Aorta (tissue), 5 donors: Measurements from ENCODE around the gene COQ10A. TPM values are rescaled to one million over a fixed set of nuclear protein-coding genes. Genes with fewer than 3 reads are reported as not detected.

Source experiments
- ATAC-seq: fragments of 200-7000 bp; cut with Tn5 transposase; one replicate; pipeline ENCODE4 v1.9.1; 2022; ENCODE audit warnings: moderate library complexity; ENCODE audit not compliant: low FRiP score
- DNase-seq, 2 donors: peaks; one replicate each; pipeline ENCODE4 v3.0.0-alpha.2; 2020
- H3K27ac ChIP-seq, 2 donors: one replicate each; pipeline ENCODE4 v1.5.1; 2013; ENCODE audit warnings: low read length in 2 of 2, mild to moderate bottlenecking in 2 of 2, moderate library complexity in 2 of 2, control low read depth in 1 of 2, inconsistent platforms in 1 of 2, low read depth in 1 of 2
- H3K27me3 ChIP-seq, 2 donors: one replicate each; pipeline ENCODE4 v1.6.1; 2013; ENCODE audit warnings: control low read depth in 1 of 2, low read length in 1 of 2, mild to moderate bottlenecking in 1 of 2, moderate library complexity in 1 of 2; ENCODE audit not compliant: insufficient read depth in 2 of 2, control insufficient read depth in 1 of 2
- H3K36me3 ChIP-seq, 2 donors: one replicate each; pipeline ENCODE4 v1.6.1; 2013; ENCODE audit warnings: control low read depth in 1 of 2, low read length in 1 of 2, mild to moderate bottlenecking in 1 of 2; ENCODE audit not compliant: insufficient read depth in 2 of 2, control insufficient read depth in 1 of 2
- H3K4me1 ChIP-seq, 2 donors: one replicate each; pipeline ENCODE4 v1.6.1; 2013; ENCODE audit warnings: low read length in 2 of 2, control low read depth in 1 of 2, mild to moderate bottlenecking in 1 of 2, moderate library complexity in 1 of 2; ENCODE audit not compliant: insufficient read depth in 2 of 2, control insufficient read depth in 1 of 2
- H3K4me3 ChIP-seq, 2 donors: one replicate each; pipeline ENCODE4 v1.5.1; 2013; ENCODE audit warnings: low read length in 2 of 2, control low read depth in 1 of 2, mild to moderate bottlenecking in 1 of 2
- H3K9me3 ChIP-seq: one replicate; pipeline ENCODE4 v1.6.1; 2013; ENCODE audit warnings: mild to moderate bottlenecking, low read length; ENCODE audit not compliant: control insufficient read depth
- WGBS, 2 donors: extraction: QIAGEN DNeasy Blood & Tissue Kit; methylation state at CpG; one replicate each; pipeline ENCODE4 v1.1.7; 2013; 5-methylcytosine and 5-hydroxymethylcytosine counted together
- intact Hi-C, 2 donors: fragments of 100-400 bp; cut with DNase I; formaldehyde crosslinking; loops; one replicate each; pipeline versions ENCODE4 v1.14.2 to v1.15.0; 2022
- polyA plus RNA-seq, 2 donors: library from polyadenylated mRNA; stranded (reverse); fragments of 200-250 nt; gene quantifications; one replicate each; pipeline ENCODE4 v1.2.3, GENCODE V29; 2013
- total RNA-seq, 2 donors: library from RNA; stranded (reverse); fragmentation: NEBNext Ultra II Directional; extraction: Animal tissue kit (Norgen Biotek cat#: 25700); gene quantifications; one replicate each; pipeline ENCODE4 v1.2.1, GENCODE V29; 2021
- donor health status: healthy with polysubstance abuse.
- donor health status: Bipolar disorder and iron deficiency.
- donor health status: DM: no; HTN: no; CAD: no.
- donor health status: DM: no; HTN: no; CAD: no.
- donor health status: DM: yes; HTN: yes; CAD: no.

The COQ10A gene
- total and polyA plus RNA-seq, 4 donors, result 11.1 to 18.9 (median 11.5) TPM

DNA sequence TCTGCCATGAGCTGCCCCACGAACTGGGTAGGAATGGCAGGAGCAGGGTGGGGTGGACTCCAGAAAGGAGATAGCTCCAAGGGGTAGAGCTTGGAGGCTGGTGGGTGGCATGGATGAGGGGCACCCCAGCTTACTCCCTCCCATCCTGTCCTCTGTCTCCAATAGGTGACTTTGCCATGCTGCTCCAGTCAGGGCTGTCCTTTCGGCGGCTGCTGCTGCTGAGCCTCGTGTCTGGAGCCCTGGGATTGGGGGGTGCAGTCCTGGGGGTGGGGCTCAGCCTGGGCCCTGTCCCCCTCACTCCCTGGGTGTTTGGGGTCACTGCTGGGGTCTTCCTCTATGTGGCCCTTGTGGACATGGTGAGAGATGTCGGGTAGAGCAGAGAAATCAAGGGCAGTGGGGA, 29.8 kb upstream of the COQ10A start:
- 50 to 58% methylated on average over 5 of the region's 5 CpGs for WGBS, 2 donors

DNA sequence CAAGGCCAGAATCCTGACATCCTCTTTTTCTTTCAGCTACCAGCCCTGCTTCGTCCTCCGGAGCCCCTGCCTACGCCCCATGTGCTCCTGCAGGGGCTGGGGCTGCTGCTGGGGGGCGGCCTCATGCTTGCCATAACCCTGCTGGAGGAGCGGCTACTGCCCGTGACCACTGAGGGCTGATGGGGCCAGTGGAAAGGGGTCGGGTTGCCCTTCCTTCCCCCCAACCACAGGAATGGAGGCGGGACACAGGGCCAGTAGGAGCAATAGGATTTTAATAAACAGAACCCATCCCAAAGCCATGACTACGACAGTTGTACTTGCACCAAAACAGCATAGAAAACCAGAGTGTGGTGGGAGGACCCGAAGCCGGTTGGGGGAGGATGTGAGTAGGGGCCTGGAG, 29.2 kb upstream of the COQ10A start:
- no peak for DNase-seq
- WGBS, 2 donors, result 65 to 78% methylated on average over 11 of the region's 11 CpGs
- intact Hi-C loops, result no loop called here
- no peaks in the 10 kb centered on the region for H3K9me3 ChIP-seq
- no peak overlapping the region for H3K4me3 ChIP-seq
- no peaks in the 10 kb centered on the region for H3K4me1 ChIP-seq
- H3K27ac ChIP-seq, result no peak overlapping the region
- no peak for ATAC-seq
- H3K27me3 ChIP-seq, result no peaks in the 10 kb centered on the region
- peaks cover 0 to 5% of the 10 kb centered on the region in 2 donors for H3K36me3 ChIP-seq

More for the DNA sequence above, 29.8 kb upstream of the COQ10A start:
- Histone ChIP-seq H3K9me3 (no peaks in the 10 kb centered on the region), H3K27me3 (no peaks in the 10 kb centered on the region), H3K36me3 (peaks cover 0 to 4% of the 10 kb centered on the region in 2 donors), H3K4me3 (no peak overlapping the region), H3K4me1 (no peaks in the 10 kb centered on the region), H3K27ac (no peak overlapping the region)
- intact Hi-C loops, result no loop called here
- no peak for DNase-seq
- ATAC-seq, result peak; percentile 10

DNA sequence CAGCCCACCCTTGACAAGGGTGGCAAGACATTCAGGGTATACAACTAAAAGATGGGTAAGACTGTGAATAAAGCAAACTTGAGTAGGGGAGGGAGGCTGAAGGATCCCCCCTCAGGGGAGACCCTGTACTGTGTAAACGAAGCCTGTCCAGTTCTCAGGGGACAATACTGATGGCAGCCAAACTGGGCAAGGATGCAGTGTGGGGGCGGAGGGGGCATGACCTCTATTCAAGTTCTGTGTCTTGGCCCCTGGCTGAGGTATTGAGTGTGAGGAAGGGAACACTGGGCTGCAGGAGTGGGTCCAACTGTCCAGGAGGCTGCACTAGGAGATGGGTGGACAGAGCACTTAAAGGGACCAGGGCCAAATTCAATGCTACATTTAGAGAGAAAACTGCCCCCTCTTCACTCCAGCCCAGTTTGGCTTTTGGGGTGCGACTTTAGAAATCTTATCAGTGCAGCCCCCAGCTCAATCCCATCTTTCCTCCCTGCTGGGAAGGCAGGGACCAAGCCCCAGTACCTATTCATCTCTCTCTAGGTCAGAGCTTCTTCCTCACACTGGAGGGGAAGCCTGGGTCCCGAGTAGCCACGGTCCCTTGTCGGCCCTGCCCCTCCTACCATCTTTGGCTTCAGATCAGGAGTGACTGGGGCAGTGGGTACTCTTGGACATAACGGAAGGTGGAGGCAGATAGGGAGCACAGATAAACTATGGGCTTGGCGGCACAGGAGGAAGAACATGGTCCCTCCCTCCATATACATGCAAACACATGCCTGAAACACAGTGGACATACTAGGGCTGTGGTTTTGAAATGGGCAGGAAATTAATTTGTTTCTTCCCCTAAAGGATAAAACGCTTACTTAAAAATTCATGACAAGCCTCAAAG, 25.1 kb upstream of the COQ10A start:
- H3K36me3 ChIP-seq, result peaks cover 0 to 20% of the 10 kb centered on the region in 2 donors
- intact Hi-C loops, result no loop called here
- 73 to 80% methylated on average over 9 of the region's 9 CpGs for WGBS, 2 donors
- H3K27me3 ChIP-seq, result no peaks in the 10 kb centered on the region
- no peaks in the 10 kb centered on the region for H3K9me3 ChIP-seq
- H3K27ac ChIP-seq, result no peak overlapping the region
- DNase-seq (no peak), ATAC-seq (no peak)
- H3K4me1 ChIP-seq, result no peaks in the 10 kb centered on the region
- H3K4me3 ChIP-seq, result no peak overlapping the region

DNA sequence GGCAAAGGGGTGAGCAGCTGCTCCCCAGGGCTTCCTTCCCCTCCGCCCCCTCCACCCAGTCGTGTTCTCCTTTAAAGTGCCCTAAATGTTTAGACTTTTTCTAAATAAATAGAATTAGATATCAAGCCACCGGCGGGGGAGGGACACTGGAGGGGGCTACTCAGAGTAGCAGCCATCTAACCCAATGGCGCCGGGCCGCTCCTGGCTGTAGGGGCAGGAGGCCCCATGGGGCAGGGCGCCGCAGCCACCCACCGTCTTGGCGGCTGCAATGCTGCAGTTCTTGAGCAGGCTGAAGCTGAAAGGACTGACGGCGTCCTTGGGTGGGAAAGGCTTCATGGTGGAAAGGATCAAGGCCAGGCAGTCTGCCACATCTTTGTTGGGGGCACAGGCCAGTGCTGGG, 23.8 kb upstream of the COQ10A start:
- Histone ChIP-seq H3K9me3 (no peaks in the 10 kb centered on the region), H3K36me3 (peaks cover 0 to 27% of the 10 kb centered on the region in 2 donors), H3K27me3 (no peaks in the 10 kb centered on the region), H3K27ac (no peak overlapping the region), H3K4me1 (no peaks in the 10 kb centered on the region), H3K4me3 (no peak overlapping the region)
- intact Hi-C loops, result no loop called here
- WGBS, 2 donors, result 87 to 90% methylated on average over 13 of the region's 13 CpGs
- ATAC-seq (no peak), DNase-seq (no peak)

DNA sequence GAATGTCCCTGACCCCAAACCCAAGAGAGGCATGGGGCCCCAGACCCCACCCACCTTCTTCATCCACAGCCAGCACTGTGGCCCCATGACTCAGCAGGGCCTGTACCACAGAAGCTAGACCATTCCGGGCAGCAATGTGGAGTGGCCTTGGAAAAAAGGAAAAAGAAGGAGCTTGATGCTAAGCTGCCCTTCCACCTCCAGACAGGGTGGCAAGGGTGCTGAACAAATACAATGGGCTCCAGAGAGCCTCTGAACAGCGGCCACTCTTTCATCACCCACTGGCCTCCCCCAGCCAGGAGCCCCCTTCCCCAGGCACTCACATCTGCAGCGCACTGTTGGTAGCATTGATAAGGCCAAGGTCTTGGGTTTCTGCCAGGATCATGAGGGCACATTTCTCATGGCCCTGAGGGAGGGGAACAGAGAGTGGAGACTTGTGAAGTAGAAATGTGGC, 23.0 kb upstream of the COQ10A start:
- DNase-seq (no peak), ATAC-seq (no peak)
- Histone ChIP-seq H3K27me3 (no peaks in the 10 kb centered on the region), H3K27ac (no peak overlapping the region), H3K4me3 (no peak overlapping the region), H3K36me3 (peaks cover 0 to 29% of the 10 kb centered on the region in 2 donors), H3K4me1 (no peaks in the 10 kb centered on the region), H3K9me3 (no peaks in the 10 kb centered on the region)
- intact Hi-C loops, result no loop called here
- WGBS, 2 donors, result 35 to 44% methylated on average over 3 of the region's 3 CpGs

DNA sequence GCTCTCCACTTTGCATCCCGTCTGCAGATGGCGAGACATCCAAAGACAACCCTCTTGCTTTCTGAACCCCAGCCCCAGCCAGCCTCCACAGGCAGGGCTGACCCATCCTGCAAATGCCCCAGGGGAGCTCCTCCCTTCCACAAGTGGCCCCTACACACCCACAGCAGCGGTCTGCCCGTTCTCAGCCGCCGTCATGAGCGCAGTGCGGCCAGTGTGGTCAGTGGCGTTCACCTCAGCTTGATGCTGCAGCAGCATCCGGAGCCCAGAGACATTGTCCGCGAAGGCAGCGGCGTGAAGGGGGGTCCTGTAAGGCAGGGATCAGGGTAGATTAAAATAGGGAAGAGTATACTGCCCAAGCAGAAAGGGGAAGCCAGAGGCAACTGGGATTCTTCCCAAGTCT, 22.2 kb upstream of the COQ10A start:
- peaks cover 0 to 32% of the 10 kb centered on the region in 2 donors for H3K36me3 ChIP-seq
- H3K27me3 ChIP-seq, result no peaks in the 10 kb centered on the region
- no peak overlapping the region for H3K27ac ChIP-seq
- WGBS, 2 donors, result 90 to 92% methylated on average over 14 of the region's 14 CpGs
- no peak for ATAC-seq
- H3K4me1 ChIP-seq, result no peaks in the 10 kb centered on the region
- intact Hi-C loops, result no loop called here
- no peaks in the 10 kb centered on the region for H3K9me3 ChIP-seq
- no peak overlapping the region for H3K4me3 ChIP-seq
- no peak for DNase-seq

DNA sequence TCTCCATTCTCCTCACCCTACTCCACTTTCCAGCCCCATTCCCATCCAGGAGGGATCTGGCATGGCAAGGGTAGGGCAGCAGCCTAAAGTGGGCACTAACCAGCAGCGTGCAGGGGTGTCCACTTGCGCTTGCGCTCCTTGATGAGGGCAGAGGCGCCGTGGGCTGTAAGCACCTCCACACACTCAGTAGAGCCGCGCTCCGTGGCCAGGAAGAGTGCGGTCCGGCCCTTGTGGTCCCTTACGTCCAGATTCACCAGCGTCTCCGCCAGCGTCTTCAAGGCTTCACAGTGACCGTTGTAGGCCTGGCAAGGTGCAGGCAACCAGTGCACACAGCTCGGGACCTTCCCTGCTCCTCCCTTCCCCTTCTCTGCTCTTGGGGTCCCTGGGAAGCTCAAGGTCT, 18.8 kb upstream of the COQ10A start:
- no peaks in the 10 kb centered on the region for H3K27me3 ChIP-seq
- DNase-seq (peak in 1 of 2 donors; percentile 30), ATAC-seq (no peak)
- H3K9me3 ChIP-seq, result no peaks in the 10 kb centered on the region
- H3K4me1 ChIP-seq, result no peaks in the 10 kb centered on the region
- peaks cover 0 to 36% of the 10 kb centered on the region in 2 donors for H3K36me3 ChIP-seq
- no peak overlapping the region for H3K27ac ChIP-seq
- intact Hi-C loops, result no loop called here
- H3K4me3 ChIP-seq, result no peak overlapping the region
- 91 to 93% methylated on average over 16 of the region's 16 CpGs for WGBS, 2 donors

DNA sequence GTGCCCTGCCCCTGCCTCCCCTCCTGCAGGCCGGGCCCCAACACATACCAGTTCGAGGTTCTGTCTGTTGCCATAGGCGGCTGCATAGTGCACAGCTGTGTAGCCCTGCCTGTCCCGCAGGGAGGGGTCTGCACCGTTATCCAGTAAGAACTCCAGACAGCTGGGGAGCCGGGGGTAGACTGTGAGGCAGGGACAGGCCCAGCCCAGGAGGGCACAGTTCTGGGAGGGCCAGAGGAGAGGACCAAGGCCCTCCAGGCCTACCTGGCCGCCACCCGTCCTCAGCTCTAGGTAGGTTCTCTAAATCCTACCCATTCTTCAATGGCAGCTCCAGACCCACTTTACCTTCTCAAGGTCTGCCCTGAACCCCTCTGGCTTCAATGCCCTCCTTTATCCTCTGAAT, 18.0 kb upstream of the COQ10A start:
- Histone ChIP-seq H3K4me3 (no peak overlapping the region), H3K27ac (no peak overlapping the region), H3K9me3 (no peaks in the 10 kb centered on the region), H3K27me3 (no peaks in the 10 kb centered on the region), H3K36me3 (peaks cover 0 to 38% of the 10 kb centered on the region in 2 donors), H3K4me1 (no peaks in the 10 kb centered on the region)
- WGBS, 2 donors, result 90 to 96% methylated on average over 8 of the region's 8 CpGs
- ATAC-seq (no peak), DNase-seq (no peak)
- intact Hi-C loops, result no loop called here

DNA sequence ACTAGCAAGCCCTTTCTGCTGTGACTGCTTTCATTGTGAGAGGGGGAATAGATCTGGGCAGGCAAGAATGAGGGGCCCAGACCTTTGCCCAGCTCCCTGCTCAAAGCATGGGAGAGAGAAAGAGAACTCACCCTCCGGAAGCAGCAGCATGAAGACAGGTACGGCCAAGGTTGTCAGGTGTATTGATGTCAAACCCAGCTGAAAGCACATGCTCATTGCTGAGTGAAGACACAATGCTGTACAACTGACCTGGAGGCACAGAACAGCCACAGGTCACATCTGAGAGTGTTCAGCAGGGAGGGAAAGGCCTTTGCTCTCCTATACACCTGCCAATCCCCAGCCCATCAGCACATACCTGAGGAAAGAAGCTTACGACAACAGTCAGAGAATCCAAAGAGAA, 14.1 kb upstream of the COQ10A start:
- intact Hi-C loops, result no loop called here
- H3K9me3 ChIP-seq, result no peaks in the 10 kb centered on the region
- H3K27me3 ChIP-seq, result no peaks in the 10 kb centered on the region
- no peak for DNase-seq
- WGBS, 2 donors, result 88% methylated on average over 3 of the region's 3 CpGs
- ATAC-seq, result no peak
- peaks cover 0 to 3% of the 10 kb centered on the region in 2 donors for H3K4me1 ChIP-seq
- no peak overlapping the region for H3K4me3 ChIP-seq
- H3K27ac ChIP-seq, result no peak overlapping the region
- H3K36me3 ChIP-seq, result peaks cover 0 to 24% of the 10 kb centered on the region in 2 donors
